Activated CD8-positive, alpha-beta memory T cell treated with anti-CD3 and anti-CD28 coated beads, Interleukin-2, amount 10 ng/mL, durations not matched to agents 7 days and 5 days (primary cell): ENCODE measurements around the gene ITGA8. TPM values are rescaled to one million over a fixed set of nuclear protein-coding genes. Genes with fewer than 3 reads are reported as not detected.
"Not testable (repeated sequence)": the region's sequence is repeated elsewhere in the genome, so short reads cannot be mapped to it uniquely, and the experiment has no call there.

Source experiments
- ATAC-seq: fragments of 150-1000 bp; cut with Tn5 transposase; one replicate; pipeline ENCODE4 v1.10.0; 2021; ENCODE audit warnings: moderate library complexity
- CTCF ChIA-PET: fragments of 350-600 bp; sonication (Branson Sonifier 250); formaldehyde crosslinking; loops from one replicate; lab custom pipeline; 2021; ENCODE audit warnings: antibody characterized with exemption; lab: Charles Lee
- DNase-seq: peaks from one replicate; pipeline ENCODE4 v3.0.0-alpha.2; 2020
- H3K27ac Mint-ChIP-seq: one replicate; pipeline ENCODE4 v1.8.0; 2021; ENCODE audit warnings: mild to moderate bottlenecking, mixed read lengths
- H3K27me3 Mint-ChIP-seq: one replicate; pipeline ENCODE4 v1.8.0; 2021; ENCODE audit warnings: mixed read lengths
- H3K36me3 Mint-ChIP-seq: one replicate; pipeline ENCODE4 v1.8.0; 2021; ENCODE audit warnings: mild to moderate bottlenecking, mixed read lengths
- H3K4me1 Mint-ChIP-seq: one replicate; pipeline ENCODE4 v1.8.0; 2021; ENCODE audit warnings: mixed read lengths
- H3K4me3 Mint-ChIP-seq: one replicate; pipeline ENCODE4 v1.8.0; 2021; ENCODE audit warnings: mild to moderate bottlenecking, moderate library complexity, mixed read lengths
- H3K9me3 Mint-ChIP-seq: one replicate; pipeline ENCODE4 v1.8.0; 2022; ENCODE audit warnings: low read depth, mixed read lengths
- total RNA-seq, 2 experiments: library from RNA; stranded (reverse); gene quantifications; one replicate each; pipeline ENCODE4 v1.2.3, GENCODE V29; 2021

The ITGA8 gene
- total RNA-seq, 2 experiments from 2014 or later: not detected

DNA sequence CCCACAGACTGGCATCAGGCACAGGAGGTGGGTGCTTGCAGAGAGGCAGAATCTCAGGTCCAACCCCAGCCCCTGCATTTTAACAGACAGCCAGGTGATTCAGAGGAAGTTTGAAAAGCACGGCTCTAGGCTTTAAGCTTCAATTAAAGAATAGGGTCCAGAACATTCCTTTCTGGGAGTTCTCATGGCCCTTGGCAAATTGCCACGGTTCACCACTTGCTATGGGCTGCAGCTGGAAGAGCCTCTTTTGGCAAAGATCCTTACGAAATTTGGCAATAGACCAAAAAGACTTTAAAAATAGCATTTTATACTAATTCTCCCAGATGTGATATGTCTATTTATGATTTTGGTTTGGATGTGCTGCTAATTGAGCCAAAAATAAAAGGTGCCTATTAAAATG lies 148.1 kb downstream of the ITGA8 start:
- Mint-ChIP-seq H3K36me3 (no peaks in the 10 kb centered on the region), H3K4me1 (no peaks in the 10 kb centered on the region), H3K9me3 (no peaks in the 10 kb centered on the region), H3K4me3 (no peak overlapping the region), H3K27ac (no peak overlapping the region), H3K27me3 (peaks cover 3% of the 10 kb centered on the region)
- DNase-seq: no peak
- no peak for ATAC-seq
- CTCF ChIA-PET: interaction anchor here (0.5 kb wide), 1 partner anchor 8 kb away, joined by 3 read pairs; no protein-coding TSS in a partner anchor

DNA sequence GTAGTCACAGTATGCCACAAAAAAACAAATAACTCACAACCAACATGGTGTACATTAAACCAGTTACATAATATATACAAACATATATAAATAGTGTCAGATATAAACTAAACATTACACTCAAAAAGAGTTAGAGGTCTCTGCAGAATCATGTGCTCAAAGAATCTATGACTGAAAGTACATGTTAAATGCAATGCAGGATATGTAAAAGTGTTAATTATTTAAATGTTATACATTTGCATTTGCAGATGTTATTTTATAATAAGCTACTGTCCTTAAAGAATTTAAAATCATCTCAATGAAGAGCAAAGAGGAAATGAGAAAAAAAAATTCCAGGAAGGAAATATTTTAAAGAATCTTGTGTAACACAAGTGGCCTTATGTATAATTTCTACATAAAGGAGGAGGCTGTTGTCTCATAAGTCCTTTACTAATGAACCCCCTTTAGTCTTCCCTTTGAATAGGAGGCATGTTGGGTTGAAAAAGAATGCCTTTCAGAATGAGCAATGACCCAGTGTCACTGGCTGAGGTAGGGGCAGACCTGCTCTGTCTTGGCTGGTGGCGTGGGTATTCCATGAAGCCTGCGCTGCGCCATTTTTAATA lies 148.9 kb downstream of the ITGA8 start:
- DNase-seq (no peak), ATAC-seq (no peak)
- CTCF ChIA-PET: interaction anchor here (0.5 kb wide), 1 partner anchor 9 kb away, joined by 3 read pairs; no protein-coding TSS in a partner anchor
- Mint-ChIP-seq H3K9me3 (no peaks in the 10 kb centered on the region), H3K4me1 (no peaks in the 10 kb centered on the region), H3K27ac (no peak overlapping the region), H3K4me3 (no peak overlapping the region), H3K27me3 (peaks cover 3% of the 10 kb centered on the region), H3K36me3 (no peaks in the 10 kb centered on the region)

DNA sequence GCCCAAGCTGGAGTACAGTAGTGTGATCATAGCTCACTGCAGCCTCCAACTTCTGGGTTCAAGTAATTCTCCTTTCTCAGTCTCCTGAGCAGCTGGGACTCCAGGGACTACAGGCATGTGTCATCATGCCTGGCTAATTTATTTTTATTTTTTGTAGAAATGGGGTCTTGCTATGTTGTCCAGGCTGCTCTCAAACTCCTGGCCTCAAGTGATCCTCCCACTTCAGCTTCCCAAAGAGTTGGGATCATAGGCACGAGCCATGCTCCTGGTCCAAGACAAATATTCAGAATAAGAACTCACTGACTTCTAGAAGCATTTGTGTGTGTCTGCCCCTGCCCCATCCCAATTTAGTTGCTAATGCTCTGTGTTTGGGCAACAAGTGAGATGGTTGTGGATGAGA lies 151.8 kb downstream of the ITGA8 start:
- Mint-ChIP-seq H3K9me3 (no peaks in the 10 kb centered on the region), H3K27me3 (peaks cover 3% of the 10 kb centered on the region), H3K27ac (no peak overlapping the region), H3K4me1 (no peaks in the 10 kb centered on the region), H3K4me3 (no peak overlapping the region), H3K36me3 (no peaks in the 10 kb centered on the region)
- no peak for ATAC-seq
- CTCF ChIA-PET: no interaction called here
- no peak for DNase-seq

DNA sequence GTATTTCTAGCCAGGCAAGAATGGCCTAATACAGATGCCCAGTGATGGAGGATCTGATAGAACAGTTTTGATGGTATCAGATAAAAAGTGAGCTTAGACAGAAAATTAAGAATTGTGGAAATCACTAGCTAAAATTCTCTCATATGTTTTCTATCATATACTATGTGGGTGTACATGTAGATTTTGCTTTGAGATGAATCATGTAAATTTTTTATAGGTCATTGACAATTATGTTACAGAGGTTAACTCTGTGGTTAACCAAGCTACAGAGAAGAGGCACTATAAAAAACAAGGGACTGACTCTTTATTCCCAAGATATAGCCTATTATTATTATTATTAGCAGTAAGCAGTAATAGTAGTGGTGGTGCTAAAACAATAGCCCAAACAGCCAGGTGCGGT lies 156.5 kb downstream of the ITGA8 start:
- Mint-ChIP-seq H3K4me1 (no peaks in the 10 kb centered on the region), H3K36me3 (no peaks in the 10 kb centered on the region), H3K27me3 (no peaks in the 10 kb centered on the region), H3K4me3 (no peak overlapping the region), H3K9me3 (no peaks in the 10 kb centered on the region), H3K27ac (no peak overlapping the region)
- CTCF ChIA-PET: no interaction called here
- DNase-seq (no peak), ATAC-seq (no peak)

DNA sequence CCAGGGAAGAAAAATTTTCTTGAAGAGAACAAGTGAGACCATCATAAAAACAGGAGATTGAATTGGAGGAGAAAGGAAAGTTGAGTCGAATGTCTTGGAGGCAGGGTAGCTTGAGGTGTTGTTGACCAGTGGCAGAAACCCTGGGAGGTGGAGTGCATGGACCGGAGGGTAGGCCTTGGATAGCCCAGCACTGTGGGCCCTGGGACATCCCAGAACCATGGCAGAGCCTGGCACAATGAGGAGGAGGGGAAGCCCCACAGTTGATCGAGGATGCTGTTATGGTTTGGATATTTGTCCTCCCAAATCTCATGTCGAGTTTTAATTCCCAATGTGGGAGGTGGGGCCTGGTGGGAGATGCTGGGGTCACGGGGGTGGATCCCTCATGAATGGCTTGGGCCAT lies 157.1 kb downstream of the ITGA8 start:
- no peak overlapping the region for H3K4me3 Mint-ChIP-seq
- no peaks in the 10 kb centered on the region for H3K27me3 Mint-ChIP-seq
- no peaks in the 10 kb centered on the region for H3K36me3 Mint-ChIP-seq
- H3K27ac Mint-ChIP-seq: no peak overlapping the region
- no peaks in the 10 kb centered on the region for H3K9me3 Mint-ChIP-seq
- DNase-seq (no peak), ATAC-seq (no peak)
- no peaks in the 10 kb centered on the region for H3K4me1 Mint-ChIP-seq
- CTCF ChIA-PET: no interaction called here

DNA sequence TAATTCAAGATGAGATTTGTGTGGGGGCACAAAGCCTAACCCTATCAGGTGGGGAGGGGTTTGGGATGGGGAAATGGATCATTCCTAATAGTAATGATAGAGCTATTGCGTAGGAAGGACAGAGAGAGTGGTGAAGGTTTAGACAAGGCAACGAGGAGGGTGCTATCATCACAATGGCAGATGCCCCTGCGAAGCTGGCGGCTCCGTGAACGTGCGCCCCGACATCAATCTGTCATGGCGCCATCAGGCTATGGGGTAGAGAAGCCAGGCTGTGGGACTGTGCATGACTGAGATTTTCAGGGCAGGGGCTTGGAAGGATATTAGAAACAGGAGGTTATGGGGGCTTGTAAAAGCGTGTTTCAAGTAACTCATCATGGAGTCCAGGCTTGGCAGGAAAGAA lies 157.6 kb downstream of the ITGA8 start:
- Mint-ChIP-seq H3K36me3 (no peaks in the 10 kb centered on the region), H3K4me3 (no peak overlapping the region), H3K27me3 (no peaks in the 10 kb centered on the region), H3K27ac (no peak overlapping the region), H3K4me1 (no peaks in the 10 kb centered on the region), H3K9me3 (no peaks in the 10 kb centered on the region)
- DNase-seq (no peak), ATAC-seq (no peak)
- CTCF ChIA-PET: no interaction called here

DNA sequence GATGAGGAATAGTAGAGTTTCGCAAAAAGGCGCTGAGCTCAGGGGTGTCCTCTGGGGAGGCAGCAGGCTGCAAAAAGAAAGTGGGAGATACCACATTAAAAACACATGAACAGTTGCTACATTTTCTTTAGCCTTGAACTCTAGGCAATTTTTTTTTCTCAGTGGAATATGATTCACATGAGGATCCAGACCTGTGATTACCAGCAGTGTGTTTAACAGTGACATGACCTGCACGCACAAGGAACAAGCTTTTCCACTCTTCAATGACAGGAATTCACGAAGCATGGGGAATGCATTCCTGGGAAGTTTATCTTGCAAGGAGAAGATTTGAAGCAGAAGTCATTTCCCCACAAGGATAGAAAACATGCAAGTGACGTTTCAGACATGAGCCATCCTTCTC lies 161.6 kb downstream of the ITGA8 start:
- DNase-seq (no peak), ATAC-seq (no peak)
- Mint-ChIP-seq H3K27ac (no peak overlapping the region), H3K9me3 (no peaks in the 10 kb centered on the region), H3K36me3 (no peaks in the 10 kb centered on the region), H3K4me1 (no peaks in the 10 kb centered on the region), H3K27me3 (no peaks in the 10 kb centered on the region), H3K4me3 (no peak overlapping the region)
- CTCF ChIA-PET: no interaction called here

DNA sequence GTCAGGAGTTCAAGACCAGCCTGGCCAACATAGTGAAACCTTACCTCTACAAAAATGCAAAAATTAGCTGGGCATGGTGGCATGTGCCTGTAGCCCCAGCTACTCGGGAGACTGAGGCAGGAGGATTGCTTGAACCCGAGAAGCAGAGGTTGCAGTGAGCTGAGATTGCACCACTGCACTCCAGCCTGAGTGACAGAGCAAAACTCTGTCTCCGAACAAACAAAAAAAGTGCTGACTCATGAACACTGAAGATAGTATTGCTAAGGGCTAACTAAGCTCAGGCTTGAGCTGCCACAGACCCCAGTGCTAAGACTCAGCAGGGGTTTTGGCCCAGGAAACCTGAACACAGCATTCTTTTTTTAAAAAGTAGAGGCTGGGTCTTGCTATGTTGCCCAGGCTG lies 162.6 kb downstream of the ITGA8 start:
- H3K4me3 Mint-ChIP-seq, H3K27me3 Mint-ChIP-seq, H3K4me1 Mint-ChIP-seq, H3K27ac Mint-ChIP-seq, H3K36me3 Mint-ChIP-seq, DNase-seq, CTCF ChIA-PET, H3K9me3 Mint-ChIP-seq, ATAC-seq: not testable (repeated sequence)

DNA sequence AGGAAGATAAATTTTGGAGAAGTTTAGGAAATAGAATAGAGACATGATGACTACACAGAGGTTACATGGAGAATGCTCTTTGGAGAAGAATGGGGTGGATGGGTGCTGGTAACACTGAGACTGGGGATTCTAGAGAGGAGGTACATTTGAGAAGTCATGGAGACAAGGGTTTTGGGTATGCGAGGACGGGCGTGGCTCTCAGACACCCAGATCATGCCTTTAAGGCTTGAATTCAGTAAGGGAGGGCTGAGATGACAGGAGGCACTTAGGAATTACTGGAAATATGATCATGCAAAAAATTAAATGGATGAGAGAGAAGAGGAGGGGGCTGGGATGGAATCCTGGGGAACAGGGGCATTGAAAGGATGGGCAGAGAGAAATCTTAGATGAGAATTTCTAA lies 168.8 kb downstream of the ITGA8 start:
- no peak overlapping the region for H3K27ac Mint-ChIP-seq
- no peaks in the 10 kb centered on the region for H3K27me3 Mint-ChIP-seq
- no peaks in the 10 kb centered on the region for H3K4me1 Mint-ChIP-seq
- no peak overlapping the region for H3K4me3 Mint-ChIP-seq
- no peak for DNase-seq
- H3K9me3 Mint-ChIP-seq: no peaks in the 10 kb centered on the region
- no peak for ATAC-seq
- CTCF ChIA-PET: no interaction called here
- H3K36me3 Mint-ChIP-seq: no peaks in the 10 kb centered on the region

DNA sequence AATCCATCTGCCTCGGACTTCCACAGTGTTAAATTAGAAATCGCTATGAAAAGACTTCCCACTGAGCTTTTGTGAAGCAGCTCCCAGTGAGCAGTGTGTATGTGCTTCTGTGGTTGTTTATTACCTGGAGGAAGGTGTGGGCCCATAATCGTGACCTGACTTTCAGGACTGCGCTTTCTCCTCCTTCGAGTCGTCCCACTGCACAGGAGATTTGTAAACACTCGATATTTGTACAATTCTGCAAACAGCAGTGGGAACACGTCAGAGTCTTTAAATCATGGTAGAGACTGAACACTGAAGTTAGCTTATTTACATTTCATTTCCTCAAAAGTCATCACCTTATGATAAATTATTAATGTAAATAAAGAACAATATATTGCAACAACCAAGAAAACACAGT lies 171.4 kb downstream of the ITGA8 start:
- H3K4me1 Mint-ChIP-seq: no peaks in the 10 kb centered on the region
- peaks cover 3% of the 10 kb centered on the region for H3K9me3 Mint-ChIP-seq
- H3K27ac Mint-ChIP-seq: no peak overlapping the region
- no peaks in the 10 kb centered on the region for H3K27me3 Mint-ChIP-seq
- DNase-seq: no peak
- no peaks in the 10 kb centered on the region for H3K36me3 Mint-ChIP-seq
- no peak for ATAC-seq
- CTCF ChIA-PET: interaction anchor here (0.6 to 1.3 kb wide), 2 partner anchors 25 to 852 kb away, joined by 3 read pairs; no protein-coding TSS in a partner anchor
- H3K4me3 Mint-ChIP-seq: no peak overlapping the region

DNA sequence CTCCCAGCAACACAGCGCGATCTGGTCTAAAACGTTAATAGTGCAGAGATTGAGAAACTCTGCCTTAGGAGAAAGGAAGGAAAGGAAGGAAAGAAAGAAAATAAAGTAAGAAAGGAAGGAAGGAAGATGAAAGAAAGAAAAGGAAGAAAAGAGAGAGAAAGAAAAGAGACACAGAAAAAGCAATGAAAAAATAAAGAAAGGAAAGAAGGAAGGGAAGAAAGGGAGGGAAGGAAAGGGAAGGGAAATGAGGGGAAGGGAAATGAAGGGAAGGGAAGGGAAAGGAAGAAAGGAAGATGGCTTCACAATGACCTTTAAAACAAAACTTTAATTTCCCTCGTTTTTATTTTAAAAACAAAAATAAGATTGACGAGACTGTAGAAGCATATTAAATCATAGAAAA lies 173.1 kb downstream of the ITGA8 start:
- CTCF ChIA-PET: no interaction called here
- Mint-ChIP-seq H3K36me3 (no peaks in the 10 kb centered on the region), H3K4me3 (no peak overlapping the region), H3K4me1 (no peaks in the 10 kb centered on the region), H3K27ac (no peak overlapping the region), H3K27me3 (no peaks in the 10 kb centered on the region), H3K9me3 (peaks cover 3% of the 10 kb centered on the region)
- DNase-seq (no peak), ATAC-seq (no peak)

DNA sequence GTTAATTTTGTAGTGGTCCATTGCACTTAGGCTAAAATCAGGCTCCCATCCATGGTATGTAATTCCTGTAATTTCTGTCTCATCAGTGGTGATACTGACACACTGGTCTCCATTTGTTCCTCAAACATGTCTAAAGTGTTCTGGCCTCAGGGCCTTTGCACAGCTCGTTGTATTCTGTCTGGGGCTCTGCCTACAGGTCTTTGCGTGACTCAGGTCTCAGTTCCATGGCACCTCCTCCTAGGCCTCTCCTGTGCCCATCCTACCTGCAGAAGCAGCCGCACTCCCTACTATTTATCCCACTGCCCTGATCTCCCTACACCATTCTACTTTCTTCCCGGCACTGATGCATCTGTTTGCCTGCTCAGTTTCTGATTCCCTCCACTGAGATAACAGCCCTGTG lies 173.8 kb downstream of the ITGA8 start:
- H3K36me3 Mint-ChIP-seq: no peaks in the 10 kb centered on the region
- ATAC-seq (no peak), DNase-seq (no peak)
- H3K4me1 Mint-ChIP-seq: no peaks in the 10 kb centered on the region
- no peak overlapping the region for H3K27ac Mint-ChIP-seq
- H3K4me3 Mint-ChIP-seq: no peak overlapping the region
- CTCF ChIA-PET: interaction anchor here (0.9 kb wide), 1 partner anchor 10 kb away, joined by 3 read pairs; no protein-coding TSS in a partner anchor
- peaks cover 3% of the 10 kb centered on the region for H3K9me3 Mint-ChIP-seq
- H3K27me3 Mint-ChIP-seq: no peaks in the 10 kb centered on the region

DNA sequence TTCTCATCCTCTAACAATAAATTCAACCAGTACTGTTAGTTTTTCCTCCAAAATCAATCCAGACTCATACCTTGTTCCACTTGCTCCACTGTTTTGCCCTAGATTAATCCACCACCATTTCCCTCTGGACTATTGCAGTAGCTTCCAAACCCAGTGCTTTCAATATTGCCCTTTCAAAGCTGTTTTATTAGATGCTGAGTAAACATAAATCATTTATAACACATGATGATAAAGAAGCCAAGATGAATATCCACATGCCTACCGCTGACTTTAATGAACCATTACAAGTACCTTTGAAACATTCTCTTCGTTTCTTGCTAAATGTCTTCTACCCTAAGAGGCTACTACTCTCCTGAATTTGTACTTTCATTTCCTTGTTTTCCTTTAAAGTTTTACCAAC lies 174.5 kb downstream of the ITGA8 start:
- peaks cover 3% of the 10 kb centered on the region for H3K9me3 Mint-ChIP-seq
- DNase-seq: no peak
- no peak overlapping the region for H3K4me3 Mint-ChIP-seq
- H3K27ac Mint-ChIP-seq: no peak overlapping the region
- CTCF ChIA-PET: interaction anchor here (0.9 kb wide), 1 partner anchor 9 kb away, joined by 3 read pairs; no protein-coding TSS in a partner anchor
- ATAC-seq: no peak
- no peaks in the 10 kb centered on the region for H3K4me1 Mint-ChIP-seq
- H3K36me3 Mint-ChIP-seq: no peaks in the 10 kb centered on the region
- no peaks in the 10 kb centered on the region for H3K27me3 Mint-ChIP-seq

DNA sequence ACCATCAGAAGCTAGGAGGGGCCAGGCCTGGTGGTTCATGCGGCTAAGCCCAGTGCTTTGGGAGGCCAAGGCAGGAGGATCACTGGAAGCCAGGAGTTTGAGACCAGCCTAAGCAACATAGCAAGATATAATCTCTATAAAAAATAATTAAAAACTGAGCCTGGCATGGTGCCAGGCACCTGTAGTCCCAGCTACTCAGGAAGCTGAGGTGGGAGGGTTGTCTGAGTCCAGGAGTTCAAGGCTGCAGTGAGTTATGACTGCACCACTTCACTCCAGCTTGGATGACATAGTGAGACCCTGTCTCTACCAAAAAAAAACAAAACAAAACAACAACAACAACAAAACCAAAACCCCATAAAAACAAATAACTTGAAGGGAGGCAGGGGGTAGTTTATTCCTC lies 175.7 kb downstream of the ITGA8 start:
- no peak for ATAC-seq
- no peak overlapping the region for H3K27ac Mint-ChIP-seq
- H3K4me3 Mint-ChIP-seq: no peak overlapping the region
- CTCF ChIA-PET: no interaction called here
- peaks cover 3% of the 10 kb centered on the region for H3K9me3 Mint-ChIP-seq
- no peaks in the 10 kb centered on the region for H3K27me3 Mint-ChIP-seq
- H3K36me3 Mint-ChIP-seq: no peaks in the 10 kb centered on the region
- H3K4me1 Mint-ChIP-seq: no peaks in the 10 kb centered on the region
- no peak for DNase-seq
